Spleen (tissue), 7 donors: ENCODE results near the gene NHP2.

Experiments used
- CTCF ChIP-seq, 11 experiments: fragments of 200-600 bp in 7 of 11; fragments of 450-650 bp in 4 of 11; sonication (generic) in 4 of 11; IDR thresholded peaks in 8 of 11; conservative IDR thresholded peaks in 3 of 11; 1 replicate in 7 of 11; 2 replicates in 4 of 11; pipeline versions ENCODE4 v1.4.0 to v1.8.0; 2016 to 2021; ENCODE audit warnings: antibody characterized with exemption in 11 of 11, inconsistent platforms in 4 of 11, mild to moderate bottlenecking in 1 of 11
- POLR2AphosphoS5 ChIP-seq, 3 donors: sonication (generic); formaldehyde crosslinking; IDR thresholded peaks; one replicate each; pipeline ENCODE4 v1.5.1; 2017; ENCODE audit warnings: antibody characterized with exemption in 3 of 3
- donor health status: DM: no; HTN: no; CAD: no; lungs with moderate emphysema.
- donor health status: DM: no; HTN: no; CAD: no.
- donor health status: DM: no; HTN: no; CAD: no.

GRCh38 chr5:178115814-178116142, 37.9 kb downstream of the NHP2 start:
- TF ChIP-seq CTCF (IDR thresholded peaks at IDR 0.05 in 8 of 11, conservative IDR thresholded peaks at IDR 0.05 in 3 of 11) (no peak), POLR2AphosphoS5 (IDR thresholded peaks at IDR 0.05) (no peak)
